ENCODE data around the gene EME2.
"Not testable (repeated sequence)": the region's sequence is repeated elsewhere in the genome, so short reads cannot be mapped to it uniquely, and the experiment has no call there.

EME2 gene

DNA sequence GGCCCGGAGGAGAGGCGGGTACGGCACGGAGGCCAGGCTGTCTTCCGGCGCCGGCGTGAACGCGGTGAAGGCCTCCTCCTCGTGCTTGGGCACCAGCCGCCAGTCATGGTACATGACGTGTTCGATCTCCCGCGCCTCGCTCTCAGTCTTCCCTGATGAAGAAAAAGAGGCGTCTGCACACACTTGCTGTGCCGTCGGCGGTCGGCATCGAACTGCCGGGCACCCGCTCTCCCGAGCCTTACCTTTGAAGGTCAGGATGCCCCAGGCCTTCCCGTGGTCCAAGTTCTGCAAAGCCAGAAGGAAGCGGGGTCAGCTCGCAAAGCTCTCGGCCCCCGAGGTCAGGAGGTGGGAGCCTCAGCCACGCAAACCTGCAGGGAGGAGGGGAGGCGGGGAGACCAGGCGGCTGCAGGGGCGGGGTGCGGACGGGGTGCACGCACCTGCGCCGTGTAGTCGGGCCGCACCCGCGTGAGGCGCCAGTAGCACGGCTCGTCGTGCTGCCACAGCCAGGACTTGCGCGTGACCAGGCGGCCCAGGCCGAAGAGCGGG lies at the start of gene EME2:
TSS of gene EME2 (plus strand) at position 449 of the 546 bp plus-strand sequence. CDS start 418 bp downstream, outside the sequence.
- peak; percentile 36 to 42 for DNase-seq

GRCh38 chr16:1723450-1724147 lies 49.0 kb upstream of the EME2 start:
- peak; percentile 14 to 42 for DNase-seq

- no peak for DNase-seq
Observed at GRCh38 chr16:1724491-1724890, 48.1 kb upstream of the EME2 start.

DNA sequence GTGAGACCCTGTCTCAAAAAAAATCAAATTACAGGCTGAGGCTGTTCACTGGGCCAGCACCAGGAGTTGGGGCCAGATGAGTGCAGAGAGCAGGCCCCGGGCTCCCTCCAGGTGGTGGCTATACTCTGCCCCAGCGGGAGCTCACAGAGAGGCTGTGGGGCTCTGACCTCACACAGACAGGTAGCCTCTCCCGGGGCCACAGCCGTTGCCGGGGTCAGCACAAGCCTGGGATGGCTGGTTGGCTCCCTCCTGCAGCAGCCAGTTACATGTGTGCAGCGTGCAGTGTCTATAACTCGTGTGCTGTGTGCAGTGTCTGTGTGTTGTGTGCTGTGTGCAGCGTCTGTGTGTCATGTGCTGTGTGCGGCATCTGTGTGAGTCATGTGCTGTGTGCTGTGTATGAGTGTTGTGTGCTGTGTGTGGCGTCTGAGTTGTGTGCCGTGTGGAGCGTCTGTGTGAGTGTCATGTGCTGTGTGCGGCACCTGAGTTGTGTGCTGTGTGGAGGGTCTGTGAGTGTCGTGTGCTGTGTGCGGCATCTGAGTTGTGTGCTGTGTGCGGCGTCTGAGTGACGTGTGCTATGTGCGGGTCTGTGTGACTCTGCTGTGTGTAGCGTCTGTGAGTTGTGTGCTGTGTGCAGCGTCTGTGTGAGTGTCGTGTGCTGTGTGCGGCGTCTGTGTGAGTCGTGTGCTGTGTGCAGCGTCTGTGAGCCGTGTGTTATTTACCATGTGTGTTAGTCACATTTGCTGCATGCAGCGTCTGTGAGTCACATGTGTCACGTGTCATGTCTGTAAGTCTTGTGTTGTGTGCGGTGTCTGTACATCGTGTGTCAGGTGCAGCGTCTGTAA lies 45.7 kb upstream of the EME2 start:
- DNase-seq: no peak

DNA sequence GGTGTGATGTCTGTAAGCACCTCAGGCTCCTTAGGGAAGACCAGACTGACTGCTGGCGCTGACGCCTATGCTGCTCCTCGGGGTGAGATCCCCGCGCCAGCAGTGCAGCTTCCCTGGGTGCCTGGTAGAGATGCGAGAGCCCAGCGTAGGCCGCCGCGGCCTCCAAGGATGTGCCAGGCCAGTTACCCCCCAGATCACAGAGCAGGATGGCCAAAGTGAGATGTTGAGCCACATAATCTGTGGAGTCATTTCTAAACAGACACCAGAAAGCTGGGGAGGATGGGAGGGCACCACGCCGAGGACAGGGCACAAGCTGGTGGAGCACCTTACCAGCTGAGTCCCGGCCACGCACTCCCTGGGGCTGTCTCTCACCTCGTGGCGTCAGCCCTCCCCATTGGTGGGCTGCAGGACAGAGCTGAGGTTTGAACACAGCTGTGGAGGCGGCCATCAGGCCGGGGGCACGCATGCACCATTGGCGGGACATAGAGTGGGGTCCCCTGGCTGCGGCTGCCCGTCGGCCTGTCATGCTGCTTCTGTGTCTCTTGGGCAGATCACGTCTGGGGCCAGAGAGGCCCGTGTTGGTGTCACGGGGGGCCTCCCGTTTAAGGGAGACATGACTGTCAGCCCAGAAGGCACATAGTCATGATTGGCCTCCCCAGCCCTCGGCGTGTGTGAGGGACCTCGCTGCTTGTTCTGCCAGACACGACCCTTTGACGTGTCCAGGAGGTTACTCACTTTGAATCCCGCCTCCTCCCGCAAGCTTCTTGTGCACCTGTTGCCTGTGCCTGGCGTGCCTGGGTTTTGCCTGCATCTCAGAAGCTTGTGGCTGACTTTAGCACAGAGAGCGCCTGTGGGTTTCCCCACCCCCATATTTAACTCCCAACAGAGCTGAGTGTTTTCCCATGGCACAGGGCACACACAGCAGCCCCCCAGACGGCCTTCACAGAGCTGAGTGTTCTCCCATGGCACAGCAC lies 44.7 kb upstream of the EME2 start:
- no peak for DNase-seq

DNA sequence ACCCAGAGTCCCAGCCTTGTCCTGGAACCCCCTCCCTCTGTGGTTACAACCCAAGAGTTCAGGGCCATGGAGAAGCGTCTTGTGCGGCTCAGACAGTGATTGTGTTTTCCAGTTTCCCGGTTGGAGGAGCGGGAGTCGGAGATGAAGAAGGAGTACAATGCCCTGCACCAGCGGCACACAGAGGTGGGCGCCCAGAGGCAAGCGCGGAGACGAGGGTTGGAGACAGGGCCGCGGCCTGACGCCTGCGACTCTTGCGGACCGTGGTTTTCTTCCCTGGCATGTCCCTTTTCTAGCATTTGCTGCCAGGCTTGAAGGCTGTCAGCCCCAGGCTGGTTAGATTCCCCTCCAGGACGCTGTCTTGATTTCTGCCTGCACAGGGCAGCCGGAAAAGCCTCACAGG lies 43.6 kb upstream of the EME2 start:
- DNase-seq: no peak

GRCh38 chr16:1729445-1729844 lies 43.2 kb upstream of the EME2 start:
- DNase-seq: no peak

GRCh38 chr16:1731073-1731472 lies 41.5 kb upstream of the EME2 start:
- DNase-seq: no peak

DNA sequence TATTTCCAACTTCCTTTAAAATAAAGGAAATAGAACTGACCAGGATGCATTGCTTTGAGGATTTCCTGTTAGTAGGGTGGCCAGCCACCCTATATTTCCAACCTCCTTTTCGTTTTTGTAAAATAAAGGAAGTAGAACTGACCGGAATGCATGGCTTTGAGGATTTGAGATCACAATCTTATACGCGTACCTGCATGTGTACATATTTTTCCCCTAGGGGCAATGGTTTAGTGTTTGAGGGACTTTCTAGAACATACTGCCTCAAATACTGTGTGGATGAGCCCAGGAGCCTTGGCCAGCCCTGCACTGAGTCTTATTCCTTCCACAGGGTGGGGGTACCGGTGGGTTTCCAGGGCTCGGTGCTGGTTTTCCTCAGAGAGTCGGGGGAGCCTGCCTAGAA lies 41.0 kb upstream of the EME2 start:
- no peak for DNase-seq

DNA sequence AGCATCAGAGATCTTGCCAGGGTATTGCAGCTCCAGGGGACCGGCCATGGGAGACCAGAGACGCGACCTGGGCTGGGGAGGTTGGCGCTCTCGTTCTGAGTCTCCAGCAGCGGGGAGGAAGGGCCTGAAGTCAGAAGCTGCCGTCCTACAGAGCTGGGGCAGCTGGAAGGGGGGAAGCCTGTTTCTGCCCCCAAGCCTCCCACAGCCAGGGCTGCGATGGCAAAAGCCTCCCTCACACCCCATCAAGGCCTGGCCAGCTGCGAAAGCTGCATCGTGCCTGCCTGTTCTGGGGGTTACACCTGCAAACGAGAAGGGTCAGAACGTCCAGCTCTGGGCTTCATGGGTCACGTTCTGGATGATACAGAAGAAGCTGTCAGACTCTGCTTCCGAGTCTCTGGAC lies 40.5 kb upstream of the EME2 start:
- DNase-seq: no peak

DNA sequence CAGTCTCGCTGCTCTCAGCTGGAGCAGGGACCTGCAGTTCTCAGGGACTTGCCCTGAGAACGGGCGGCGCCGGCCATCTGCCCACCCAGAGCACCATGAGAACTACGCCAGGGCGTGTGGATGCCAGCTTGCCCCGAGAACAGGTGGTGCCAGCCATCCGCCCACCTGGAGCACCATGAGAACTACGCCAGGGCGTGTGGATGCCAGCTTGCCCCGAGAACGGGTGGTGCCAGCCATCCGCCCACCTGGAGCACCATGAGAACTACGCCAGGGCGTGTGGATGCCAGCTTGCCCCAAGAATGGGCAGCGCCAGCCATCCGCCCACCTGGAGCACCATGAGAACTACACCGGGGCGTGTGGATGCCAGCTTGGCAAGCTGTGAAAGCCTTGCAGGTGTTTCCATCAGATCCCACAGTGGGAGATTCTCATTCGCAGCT lies 40.0 kb upstream of the EME2 start:
- not testable (repeated sequence) for DNase-seq

- no peak for DNase-seq
Observed at GRCh38 chr16:1734123-1734522, 38.5 kb upstream of the EME2 start.

DNA sequence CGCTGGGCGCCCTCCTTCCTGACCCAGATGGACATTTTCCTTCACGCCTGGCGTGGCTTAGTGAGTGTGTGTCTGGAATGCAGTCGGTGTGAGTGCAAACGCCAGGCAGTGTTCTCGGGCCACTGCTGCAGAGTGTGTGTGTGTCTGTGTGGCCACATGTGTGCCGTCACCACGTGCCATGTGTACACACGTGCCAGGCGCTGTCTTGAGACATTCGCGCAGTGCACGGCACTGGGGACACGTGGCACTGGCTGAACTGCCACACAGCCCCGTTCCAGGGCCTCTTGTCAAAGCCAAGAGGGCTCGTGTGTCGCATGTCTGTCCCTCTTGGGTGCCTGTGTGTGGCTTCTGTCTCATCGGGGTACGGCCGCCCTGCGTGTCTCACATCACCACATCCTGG lies 37.8 kb upstream of the EME2 start:
- no peak for DNase-seq

- no peak for DNase-seq
Observed at GRCh38 chr16:1740234-1740633, 32.4 kb upstream of the EME2 start.

GRCh38 chr16:1740781-1741490 lies 31.7 kb upstream of the EME2 start:
- no peak for DNase-seq

GRCh38 chr16:1741553-1742165 lies 31.0 kb upstream of the EME2 start:
- no peak for DNase-seq

- DNase-seq: no peak
Observed at GRCh38 chr16:1743376-1744337, 29.0 kb upstream of the EME2 start.

- no peak for DNase-seq
Observed at GRCh38 chr16:1744338-1744840, 28.2 kb upstream of the EME2 start.

DNA sequence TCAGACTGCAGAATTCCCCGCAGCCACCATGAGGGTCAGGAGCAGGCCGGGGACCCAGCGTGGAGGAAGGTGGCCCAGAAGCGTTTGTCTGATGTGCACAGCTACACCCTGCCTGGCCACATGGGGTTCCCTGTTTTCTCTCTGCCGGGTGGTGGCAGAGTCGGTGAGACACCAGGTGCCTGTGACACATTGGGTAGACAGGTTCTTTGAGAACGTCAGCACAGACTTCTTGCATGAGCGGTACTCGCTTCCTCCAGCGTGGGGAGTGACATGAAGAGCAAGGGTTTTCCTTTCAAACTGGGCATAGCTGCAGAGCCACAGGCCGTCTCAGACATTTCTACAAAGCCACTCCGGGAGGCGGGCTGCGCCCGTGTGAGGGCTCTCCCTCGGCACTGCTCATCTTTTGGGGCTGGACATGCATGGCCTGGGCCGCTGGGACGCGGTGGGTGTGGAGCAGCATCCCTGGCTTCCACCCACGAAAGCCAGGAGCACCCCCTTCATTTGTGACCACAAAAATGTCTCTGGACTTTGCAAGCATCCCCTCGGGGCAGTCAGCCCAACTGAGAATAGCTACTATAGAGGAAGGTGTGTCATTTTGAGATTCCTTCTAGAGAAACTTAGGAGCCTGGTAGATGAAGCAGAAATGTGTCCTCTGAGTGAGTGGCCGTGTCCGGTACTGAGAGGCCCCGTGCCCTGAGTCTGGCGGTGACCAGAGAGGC lies 27.3 kb upstream of the EME2 start:
- no peak for DNase-seq
